Activated CD8-positive, alpha-beta T cell treated with anti-CD3 and anti-CD28 coated beads for 36 hours (primary cell): ENCODE data around the gene GRID1. TPM values are rescaled to one million over a fixed set of nuclear protein-coding genes. Genes with fewer than 3 reads are reported as not detected.
"Not testable (repeated sequence)": the region's sequence is repeated elsewhere in the genome, so short reads cannot be mapped to it uniquely, and the experiment has no call there.

Experiments used
- ATAC-seq: fragments of 200-7000 bp; cut with Tn5 transposase; one replicate; pipeline ENCODE4 v1.10.0; 2021; ENCODE audit warnings: mild to moderate bottlenecking, moderate library complexity
- CTCF ChIA-PET: fragments of 350-600 bp; sonication (Branson Sonifier 250); formaldehyde crosslinking; loops from one replicate; lab custom pipeline; 2021; ENCODE audit warnings: antibody characterized with exemption; lab: Charles Lee
- POLR2A ChIA-PET: fragments of 350-600 bp; sonication (Branson Sonifier 250); formaldehyde crosslinking; loops from one replicate; lab custom pipeline; 2021; ENCODE audit warnings: antibody characterized with exemption; lab: Charles Lee
- DNase-seq: peaks from one replicate; pipeline ENCODE4 v3.0.0-alpha.2; 2020
- H3K27ac Mint-ChIP-seq: one replicate; pipeline ENCODE4 v1.8.0; 2021; ENCODE audit warnings: mild to moderate bottlenecking, mixed read lengths
- H3K27me3 Mint-ChIP-seq: one replicate; pipeline ENCODE4 v1.8.0; 2021; ENCODE audit warnings: mixed read lengths
- H3K36me3 Mint-ChIP-seq: one replicate; pipeline ENCODE4 v1.8.0; 2021; ENCODE audit warnings: low read depth, mixed read lengths
- H3K4me1 Mint-ChIP-seq: one replicate; pipeline ENCODE4 v1.8.0; 2021; ENCODE audit warnings: low read depth, mixed read lengths
- H3K4me3 Mint-ChIP-seq: one replicate; pipeline ENCODE4 v1.8.0; 2021; ENCODE audit warnings: mild to moderate bottlenecking, moderate library complexity, mixed read lengths
- H3K9me3 Mint-ChIP-seq: one replicate; pipeline ENCODE4 v1.8.0; 2021; ENCODE audit warnings: mixed read lengths
- CTCF ChIP-seq: fragments of 200-600 bp; IDR thresholded peaks from one replicate; pipeline ENCODE4 v1.8.0; 2022; ENCODE audit warnings: antibody characterized with exemption, mild to moderate bottlenecking
- intact Hi-C: fragments of 100-400 bp; cut with micrococcal nuclease; formaldehyde crosslinking; loops from one replicate; pipeline ENCODE4 v1.10.0; 2022
- total RNA-seq, 2 experiments: library from RNA; stranded (reverse); gene quantifications; one replicate each; pipeline ENCODE4 v1.2.3, GENCODE V29; 2021

The GRID1 gene
- total RNA-seq, 2 experiments from 2014 or later: not detected

GRCh38 chr10:86244297-86245014 lies 122.1 kb downstream of the GRID1 start:
- ChIA-PET POLR2A (no interaction called here), CTCF (no interaction called here)
- Mint-ChIP-seq H3K9me3 (no peaks in the 10 kb centered on the region), H3K27ac (no peak overlapping the region), H3K27me3 (no peaks in the 10 kb centered on the region), H3K4me1 (no peaks in the 10 kb centered on the region), H3K36me3 (no peaks in the 10 kb centered on the region), H3K4me3 (no peak overlapping the region)
- intact Hi-C loops: no loop called here
- no peak for ATAC-seq
- no peak for DNase-seq
- no peak for TF ChIP-seq CTCF

- TF ChIP-seq CTCF: no peak
- Mint-ChIP-seq H3K27ac (no peak overlapping the region), H3K27me3 (no peaks in the 10 kb centered on the region), H3K4me1 (no peaks in the 10 kb centered on the region), H3K9me3 (no peaks in the 10 kb centered on the region), H3K36me3 (no peaks in the 10 kb centered on the region), H3K4me3 (no peak overlapping the region)
- POLR2A ChIA-PET: no interaction called here
- ATAC-seq (no peak), DNase-seq (no peak)
- CTCF ChIA-PET: no interaction called here
- intact Hi-C loops: no loop called here
Measured at GRCh38 chr10:86243651-86244155, 122.9 kb downstream of the GRID1 start.

- peaks cover 1% of the 10 kb centered on the region for H3K9me3 Mint-ChIP-seq
- H3K27me3 Mint-ChIP-seq: no peaks in the 10 kb centered on the region
- H3K27ac Mint-ChIP-seq: no peak overlapping the region
- H3K36me3 Mint-ChIP-seq: no peaks in the 10 kb centered on the region
- POLR2A ChIA-PET: no interaction called here
- intact Hi-C loops: no loop called here
- no peak for ATAC-seq
- H3K4me1 Mint-ChIP-seq: no peaks in the 10 kb centered on the region
- DNase-seq: no peak
- H3K4me3 Mint-ChIP-seq: no peak overlapping the region
- TF ChIP-seq CTCF: no peak
- CTCF ChIA-PET: no interaction called here
Measured at GRCh38 chr10:86242761-86243160, 123.8 kb downstream of the GRID1 start.

- CTCF ChIA-PET, H3K9me3 Mint-ChIP-seq, H3K27me3 Mint-ChIP-seq, ATAC-seq, H3K4me3 Mint-ChIP-seq, intact Hi-C loops, POLR2A ChIA-PET, DNase-seq, H3K36me3 Mint-ChIP-seq, H3K4me1 Mint-ChIP-seq, H3K27ac Mint-ChIP-seq: not testable (repeated sequence)
Measured at GRCh38 chr10:86238089-86238488, 128.5 kb downstream of the GRID1 start.

GRCh38 chr10:86234541-86235270 lies 131.9 kb downstream of the GRID1 start:
- DNase-seq (no peak), ATAC-seq (no peak)
- no peaks in the 10 kb centered on the region for H3K4me1 Mint-ChIP-seq
- intact Hi-C loops: no loop called here
- no peak overlapping the region for H3K27ac Mint-ChIP-seq
- no peaks in the 10 kb centered on the region for H3K27me3 Mint-ChIP-seq
- no peaks in the 10 kb centered on the region for H3K36me3 Mint-ChIP-seq
- POLR2A ChIA-PET: no interaction called here
- no peak for TF ChIP-seq CTCF
- CTCF ChIA-PET: no interaction called here
- H3K9me3 Mint-ChIP-seq: peaks cover 3% of the 10 kb centered on the region
- no peak overlapping the region for H3K4me3 Mint-ChIP-seq
